Ishikawa (cell line): ENCODE data around the gene BLCAP.

Source experiments
- CEBPB ChIP-seq: IDR thresholded peaks from 2 replicates; pipeline ENCODE4 v1.6.1; 2012
- CREB1 ChIP-seq: IDR thresholded peaks from 2 replicates; pipeline ENCODE4 v1.6.1; 2012; ENCODE audit warnings: low read depth
- EGR1 ChIP-seq: IDR thresholded peaks from 2 replicates; pipeline ENCODE4 v1.6.1; 2012
- EP300 ChIP-seq: IDR thresholded peaks from 2 replicates; pipeline ENCODE4 v1.6.1; 2012; ENCODE audit warnings: borderline replicate concordance
- FOXM1 ChIP-seq: IDR thresholded peaks from 2 replicates; pipeline ENCODE4 v1.6.1; 2012; ENCODE audit warnings: low read depth, borderline replicate concordance
- MAX ChIP-seq: IDR thresholded peaks from 2 replicates; pipeline ENCODE4 v1.6.1; 2012
- NFIC ChIP-seq: IDR thresholded peaks from 2 replicates; pipeline ENCODE4 v1.6.1; 2012
- RAD21 ChIP-seq: IDR thresholded peaks from 2 replicates; pipeline ENCODE4 v1.6.1; 2012; ENCODE audit warnings: low read depth
- TAF1 ChIP-seq: IDR thresholded peaks from 2 replicates; pipeline ENCODE4 v1.6.1; 2012; ENCODE audit warnings: low read depth, mild to moderate bottlenecking
- TCF12 ChIP-seq: IDR thresholded peaks from 2 replicates; pipeline ENCODE4 v1.6.1; 2012; ENCODE audit warnings: low read depth
- TEAD4 ChIP-seq: IDR thresholded peaks from 2 replicates; pipeline ENCODE4 v1.6.1; 2012
- USF1 ChIP-seq: IDR thresholded peaks from 2 replicates; pipeline ENCODE4 v1.6.1; 2012
- YY1 ChIP-seq: IDR thresholded peaks from 2 replicates; pipeline ENCODE4 v1.6.1; 2012; ENCODE audit warnings: low read depth
- ZBTB7A ChIP-seq: IDR thresholded peaks from 2 replicates; pipeline ENCODE4 v1.6.1; 2012; ENCODE audit warnings: low read depth
- TF ChIP-seq, protein P1 (sequence below): IDR thresholded peaks from 2 replicates; pipeline ENCODE4 v1.6.1; 2012; ENCODE audit warnings: low read depth, mild to moderate bottlenecking

Gene BLCAP

GRCh38 chr20:37531856-37532255, 4.2 kb upstream of the BLCAP start:
- TF ChIP-seq YY1 (no peak), EGR1 (no peak)

DNA sequence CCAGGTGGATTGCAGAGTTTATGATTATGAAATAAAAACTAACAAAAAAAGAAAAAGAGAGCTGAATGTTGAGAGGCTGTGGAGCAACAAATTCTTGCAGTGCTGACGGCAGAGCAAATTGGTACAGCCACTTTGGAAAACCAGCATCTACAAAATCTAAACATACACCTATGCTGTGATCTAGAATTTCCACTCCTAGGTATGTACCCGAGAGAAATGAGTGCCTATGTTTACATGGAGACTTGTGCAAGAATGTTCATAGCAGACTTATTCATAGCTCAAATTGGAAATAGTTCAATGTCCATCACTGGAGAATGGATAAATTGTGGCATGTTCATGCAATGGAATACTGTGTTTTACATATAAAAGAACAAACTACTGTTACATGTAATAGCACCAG, 3.0 kb upstream of the BLCAP start:
- no peak for TF ChIP-seq CREB1
- TF ChIP-seq FOXM1: no peak
- no peak for TF ChIP-seq YY1
- no peak for TF ChIP-seq TAF1
- TF ChIP-seq EP300: no peak

- TF ChIP-seq MAX (no peak), YY1 (no peak), TEAD4 (no peak)
- TF ChIP-seq, protein P1, sequence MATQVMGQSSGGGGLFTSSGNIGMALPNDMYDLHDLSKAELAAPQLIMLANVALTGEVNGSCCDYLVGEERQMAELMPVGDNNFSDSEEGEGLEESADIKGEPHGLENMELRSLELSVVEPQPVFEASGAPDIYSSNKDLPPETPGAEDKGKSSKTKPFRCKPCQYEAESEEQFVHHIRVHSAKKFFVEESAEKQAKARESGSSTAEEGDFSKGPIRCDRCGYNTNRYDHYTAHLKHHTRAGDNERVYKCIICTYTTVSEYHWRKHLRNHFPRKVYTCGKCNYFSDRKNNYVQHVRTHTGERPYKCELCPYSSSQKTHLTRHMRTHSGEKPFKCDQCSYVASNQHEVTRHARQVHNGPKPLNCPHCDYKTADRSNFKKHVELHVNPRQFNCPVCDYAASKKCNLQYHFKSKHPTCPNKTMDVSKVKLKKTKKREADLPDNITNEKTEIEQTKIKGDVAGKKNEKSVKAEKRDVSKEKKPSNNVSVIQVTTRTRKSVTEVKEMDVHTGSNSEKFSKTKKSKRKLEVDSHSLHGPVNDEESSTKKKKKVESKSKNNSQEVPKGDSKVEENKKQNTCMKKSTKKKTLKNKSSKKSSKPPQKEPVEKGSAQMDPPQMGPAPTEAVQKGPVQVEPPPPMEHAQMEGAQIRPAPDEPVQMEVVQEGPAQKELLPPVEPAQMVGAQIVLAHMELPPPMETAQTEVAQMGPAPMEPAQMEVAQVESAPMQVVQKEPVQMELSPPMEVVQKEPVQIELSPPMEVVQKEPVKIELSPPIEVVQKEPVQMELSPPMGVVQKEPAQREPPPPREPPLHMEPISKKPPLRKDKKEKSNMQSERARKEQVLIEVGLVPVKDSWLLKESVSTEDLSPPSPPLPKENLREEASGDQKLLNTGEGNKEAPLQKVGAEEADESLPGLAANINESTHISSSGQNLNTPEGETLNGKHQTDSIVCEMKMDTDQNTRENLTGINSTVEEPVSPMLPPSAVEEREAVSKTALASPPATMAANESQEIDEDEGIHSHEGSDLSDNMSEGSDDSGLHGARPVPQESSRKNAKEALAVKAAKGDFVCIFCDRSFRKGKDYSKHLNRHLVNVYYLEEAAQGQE: no peak
These were observed 2.4 kb upstream of the BLCAP start for GRCh38 chr20:37529968-37530600.

DNA sequence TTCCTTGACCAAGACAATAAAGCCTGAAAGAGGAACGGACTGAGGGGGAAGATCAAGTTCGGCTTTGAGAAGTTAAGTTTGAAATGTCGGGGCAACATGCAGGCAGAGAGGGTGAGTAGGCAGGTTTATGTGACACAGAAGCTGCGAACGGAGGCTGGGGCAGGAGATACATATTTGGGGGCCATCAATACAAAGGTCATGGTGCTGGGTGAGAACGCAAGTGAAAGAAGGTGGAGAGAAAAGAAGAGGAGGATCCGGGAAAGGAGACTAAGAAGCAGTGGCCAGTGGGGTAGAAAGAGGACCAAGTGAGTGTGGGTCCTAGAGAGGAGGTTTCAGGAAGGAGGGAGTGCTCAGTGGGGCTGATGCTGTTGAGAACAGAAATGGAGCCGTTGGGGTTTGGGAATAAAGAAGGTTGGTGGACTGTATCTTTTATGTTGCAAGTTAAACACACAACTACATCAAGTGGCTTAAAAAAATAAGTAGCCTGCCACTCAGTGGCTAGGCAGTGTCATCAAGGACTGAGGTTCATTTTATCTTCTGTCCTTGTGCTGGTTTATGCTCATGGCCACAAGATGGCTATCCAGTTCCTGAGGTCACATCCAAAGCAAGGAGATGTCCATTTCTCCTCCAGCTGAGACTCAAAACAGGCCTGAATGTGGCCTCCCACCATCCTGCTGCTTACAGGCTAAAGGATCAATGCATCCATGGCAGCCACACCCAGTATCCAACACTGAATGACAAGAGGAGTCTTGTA, 1.7 kb upstream of the BLCAP start:
- TF ChIP-seq CREB1 (no peak), NFIC (no peak), FOXM1 (no peak), YY1 (no peak), EGR1 (no peak), CEBPB (no peak), MAX (no peak), TCF12 (no peak), TAF1 (no peak), EP300 (no peak), RAD21 (no peak), USF1 (no peak), ZBTB7A (no peak), TEAD4 (no peak)
- TF ChIP-seq, protein P1: no peak

- TF ChIP-seq MAX: no peak
- no peak for TF ChIP-seq TCF12
- TF ChIP-seq USF1: no peak
- TF ChIP-seq EGR1: no peak
- no peak for TF ChIP-seq ZBTB7A
- no peak for TF ChIP-seq CREB1
- no peak for TF ChIP-seq CEBPB
- no peak for TF ChIP-seq NFIC
- TF ChIP-seq FOXM1: no peak
- TF ChIP-seq, protein P1: no peak
- no peak for TF ChIP-seq TAF1
- TF ChIP-seq EP300: no peak
- TF ChIP-seq YY1: no peak
- no peak for TF ChIP-seq TEAD4
These were observed 954 bp upstream of the BLCAP start for GRCh38 chr20:37528446-37529213.
